HCT116 (cell line): ENCODE data around the gene SCN2B.

Experiments
- CEBPB ChIP-seq: IDR thresholded peaks from 2 replicates; pipeline ENCODE4 v1.6.1; 2012; ENCODE audit warnings: low read depth
- SP1 ChIP-seq: IDR thresholded peaks from 2 replicates; pipeline ENCODE4 v1.6.1; 2012; ENCODE audit warnings: low read depth

DNA sequence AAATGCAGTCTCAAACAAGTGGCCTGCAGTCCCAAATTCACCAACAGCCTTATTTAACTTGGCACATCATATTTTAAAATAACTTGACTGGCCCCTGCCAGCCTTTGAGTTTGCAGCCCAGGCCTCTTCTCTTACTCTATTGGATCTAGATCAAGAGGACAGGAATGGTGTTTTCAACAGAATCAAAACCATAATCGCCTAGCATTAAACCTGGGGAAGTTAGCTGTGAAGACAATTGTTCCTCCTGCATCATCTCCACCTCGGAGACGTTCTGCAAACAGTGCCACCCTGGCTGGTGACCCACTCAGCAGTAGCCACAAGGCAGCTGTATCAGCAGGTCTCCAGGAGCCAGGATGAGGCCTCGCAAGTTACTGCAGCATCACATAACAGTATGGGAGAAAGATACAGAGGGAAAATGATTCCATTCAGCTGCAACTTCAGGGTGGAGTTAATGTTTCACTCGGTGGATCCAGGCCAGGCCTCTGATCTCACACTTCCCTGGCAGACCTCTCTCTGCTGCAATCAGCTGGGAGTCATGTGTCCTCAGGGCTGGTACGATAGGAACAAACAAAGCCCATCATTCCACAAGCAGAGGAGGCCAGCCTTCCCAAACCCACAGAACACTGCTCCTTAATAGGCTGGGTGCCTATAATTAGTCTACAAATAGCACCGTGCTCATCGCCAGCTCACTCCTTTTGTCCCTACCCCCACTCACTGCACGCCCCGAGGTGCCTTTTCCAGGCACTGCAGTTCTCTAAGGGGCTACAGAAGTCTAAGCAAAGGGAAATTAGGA is 18.6 kb upstream of the SCN2B start:
- TF ChIP-seq CEBPB (no peak), SP1 (no peak)
